ENCODE results near the gene KCNJ15. TPM values are rescaled to one million over a fixed set of nuclear protein-coding genes. Genes with fewer than 3 reads are reported as not detected.

Gene KCNJ15
- total RNA-seq, 1 donor from 2014 or later, result 17.5 TPM

- Histone ChIP-seq H3K27ac (peak overlapping the region in 1 of 2 donors; percentile 90), H3K4me1 (peaks cover 8 to 12% of the 10 kb centered on the region in 2 donors), H3K36me3 (no peaks in the 10 kb centered on the region), H3K9me3 (no peaks in the 10 kb centered on the region), H3K27me3 (no peaks in the 10 kb centered on the region), H3K4me3 (no peak overlapping the region)
- DNase-seq (ENCODE audit: low spot score in 2 of 2), result peak in 1 of 2 donors; percentile 89
- TF ChIP-seq, protein P1, sequence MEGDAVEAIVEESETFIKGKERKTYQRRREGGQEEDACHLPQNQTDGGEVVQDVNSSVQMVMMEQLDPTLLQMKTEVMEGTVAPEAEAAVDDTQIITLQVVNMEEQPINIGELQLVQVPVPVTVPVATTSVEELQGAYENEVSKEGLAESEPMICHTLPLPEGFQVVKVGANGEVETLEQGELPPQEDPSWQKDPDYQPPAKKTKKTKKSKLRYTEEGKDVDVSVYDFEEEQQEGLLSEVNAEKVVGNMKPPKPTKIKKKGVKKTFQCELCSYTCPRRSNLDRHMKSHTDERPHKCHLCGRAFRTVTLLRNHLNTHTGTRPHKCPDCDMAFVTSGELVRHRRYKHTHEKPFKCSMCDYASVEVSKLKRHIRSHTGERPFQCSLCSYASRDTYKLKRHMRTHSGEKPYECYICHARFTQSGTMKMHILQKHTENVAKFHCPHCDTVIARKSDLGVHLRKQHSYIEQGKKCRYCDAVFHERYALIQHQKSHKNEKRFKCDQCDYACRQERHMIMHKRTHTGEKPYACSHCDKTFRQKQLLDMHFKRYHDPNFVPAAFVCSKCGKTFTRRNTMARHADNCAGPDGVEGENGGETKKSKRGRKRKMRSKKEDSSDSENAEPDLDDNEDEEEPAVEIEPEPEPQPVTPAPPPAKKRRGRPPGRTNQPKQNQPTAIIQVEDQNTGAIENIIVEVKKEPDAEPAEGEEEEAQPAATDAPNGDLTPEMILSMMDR (IDR thresholded peaks at IDR 0.05), result peak; percentile 94 to 98 (median 97)
- intact Hi-C loops (cut with DNase I), result loop anchor here (1.0 to 5.0 kb wide), 5 partner anchors 137 to 681 kb away; no protein-coding TSS in a partner anchor
Measured at GRCh38 chr21:38355992-38356781, 99.4 kb downstream of the KCNJ15 start.

Other genes with a start within 250 kb of the KCNJ15 start
- gene ERG, start 241.5 kb downstream of the KCNJ15 start, total RNA-seq, result 28.5 TPM